ENCODE data around the gene PRPSAP2.

GRCh38 chr17:18866866-18867813 is 9.2 kb downstream of the PRPSAP2 start:
- TF ChIP-seq CTCF (IDR thresholded peaks at IDR 0.05) (no peak), POLR2A (IDR thresholded peaks at IDR 0.05) (no peak)

All from sigmoid colon (tissue), 3 donors.